C4-2B (cell line): Measurements from ENCODE around the gene KRTAP20-2.

Source experiments
- H3K27ac ChIP-seq: fragments of 450-650 bp; 2 replicates; pipeline ENCODE4 v1.5.1; 2017
- ZFX ChIP-seq: fragments of 450-650 bp; IDR thresholded peaks from 2 replicates; pipeline ENCODE4 v1.6.1; 2017
- TF ChIP-seq, protein P1 (sequence below): fragments of 450-650 bp; conservative IDR thresholded peaks from 2 replicates; pipeline ENCODE4 v1.5.1; 2017; ENCODE audit warnings: mild to moderate bottlenecking

The KRTAP20-2 gene

GRCh38 chr21:30634906-30635305, at the start of gene KRTAP20-2:
Gene KRTAP20-2 (plus strand): TSS chr21:30635206. CDS start chr21:30635264, 58 bp downstream.
- TF ChIP-seq ZFX: no peak
- TF ChIP-seq, protein P1, sequence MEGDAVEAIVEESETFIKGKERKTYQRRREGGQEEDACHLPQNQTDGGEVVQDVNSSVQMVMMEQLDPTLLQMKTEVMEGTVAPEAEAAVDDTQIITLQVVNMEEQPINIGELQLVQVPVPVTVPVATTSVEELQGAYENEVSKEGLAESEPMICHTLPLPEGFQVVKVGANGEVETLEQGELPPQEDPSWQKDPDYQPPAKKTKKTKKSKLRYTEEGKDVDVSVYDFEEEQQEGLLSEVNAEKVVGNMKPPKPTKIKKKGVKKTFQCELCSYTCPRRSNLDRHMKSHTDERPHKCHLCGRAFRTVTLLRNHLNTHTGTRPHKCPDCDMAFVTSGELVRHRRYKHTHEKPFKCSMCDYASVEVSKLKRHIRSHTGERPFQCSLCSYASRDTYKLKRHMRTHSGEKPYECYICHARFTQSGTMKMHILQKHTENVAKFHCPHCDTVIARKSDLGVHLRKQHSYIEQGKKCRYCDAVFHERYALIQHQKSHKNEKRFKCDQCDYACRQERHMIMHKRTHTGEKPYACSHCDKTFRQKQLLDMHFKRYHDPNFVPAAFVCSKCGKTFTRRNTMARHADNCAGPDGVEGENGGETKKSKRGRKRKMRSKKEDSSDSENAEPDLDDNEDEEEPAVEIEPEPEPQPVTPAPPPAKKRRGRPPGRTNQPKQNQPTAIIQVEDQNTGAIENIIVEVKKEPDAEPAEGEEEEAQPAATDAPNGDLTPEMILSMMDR: no peak
- H3K27ac ChIP-seq: no peak within 1 kb of the TSS

- H3K27ac ChIP-seq: no peak within 1 kb of the TSS
- TF ChIP-seq, protein P1: no peak
- TF ChIP-seq ZFX: no peak
Observed at GRCh38 chr21:30590297-30590696, 44.7 kb upstream of the KRTAP20-2 start, which contains the start of gene KRTAP22-2. Gene KRTAP22-2 (minus strand): TSS chr21:30590397.

DNA sequence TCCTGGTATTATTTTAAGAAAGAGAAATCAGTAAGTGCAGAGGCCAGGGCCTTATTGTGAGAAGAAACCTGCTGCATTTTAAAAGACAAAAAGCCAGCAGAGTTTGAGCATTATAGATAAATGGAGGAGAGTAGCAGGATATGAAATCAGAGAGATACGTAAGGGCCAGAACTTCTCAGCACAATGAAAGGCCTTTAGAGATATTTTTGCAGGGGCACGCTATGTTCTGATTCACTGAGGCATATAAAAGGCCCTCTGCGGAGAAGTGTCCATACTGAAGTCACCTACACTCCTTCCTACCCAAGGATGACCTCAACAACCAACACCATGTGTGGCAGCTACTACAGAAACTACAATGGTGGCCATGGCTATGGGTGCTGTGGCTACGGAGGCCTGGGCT, 42.9 kb upstream of the KRTAP20-2 start, which contains the start of gene KRTAP6-3:
Gene KRTAP6-3 (plus strand): TSS at position 301 of the 400 bp plus-strand sequence. CDS start 6 bp downstream, at position 307.
- no peak within 1 kb of the TSS for H3K27ac ChIP-seq
- TF ChIP-seq, protein P1: no peak
- no peak for TF ChIP-seq ZFX

- TF ChIP-seq, protein P1: no peak
- TF ChIP-seq ZFX: no peak
- no peak within 1 kb of the TSS for H3K27ac ChIP-seq
Observed at GRCh38 chr21:30598802-30599201, 36.2 kb upstream of the KRTAP20-2 start, which contains the start of gene KRTAP6-2. Gene KRTAP6-2 (minus strand): TSS chr21:30598902. CDS start chr21:30598874, 28 bp downstream.

- TF ChIP-seq, protein P1: no peak
- no peak for TF ChIP-seq ZFX
- H3K27ac ChIP-seq: no peak within 1 kb of the TSS
Observed at GRCh38 chr21:30600787-30601186, 34.2 kb upstream of the KRTAP20-2 start, which contains the start of gene KRTAP22-1. Gene KRTAP22-1 (plus strand): TSS chr21:30601087.

DNA sequence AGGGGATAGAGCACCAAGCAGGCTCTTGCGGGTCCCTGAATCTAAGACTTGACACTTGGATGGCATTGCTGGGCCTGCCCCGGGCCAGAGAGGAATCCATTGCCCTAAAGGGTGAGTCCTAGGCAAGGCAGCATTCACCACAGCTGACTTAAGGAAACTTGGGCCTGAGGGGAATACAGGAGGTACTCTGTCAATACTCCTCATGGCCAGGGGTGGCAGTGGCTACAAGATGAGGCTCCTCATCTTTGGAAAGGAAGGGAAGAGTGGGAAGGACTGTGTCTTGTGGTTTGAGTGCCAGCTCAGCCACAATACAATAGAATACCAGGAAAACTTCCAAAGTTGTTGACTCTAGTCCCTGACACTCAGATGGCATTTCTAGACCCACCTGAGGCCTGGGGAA, 29.0 kb upstream of the KRTAP20-2 start:
- TF ChIP-seq ZFX: no peak
- TF ChIP-seq, protein P1: peak; percentile 20; the same call in 1 of the 2 replicates
- H3K27ac ChIP-seq: no peak overlapping the region

DNA sequence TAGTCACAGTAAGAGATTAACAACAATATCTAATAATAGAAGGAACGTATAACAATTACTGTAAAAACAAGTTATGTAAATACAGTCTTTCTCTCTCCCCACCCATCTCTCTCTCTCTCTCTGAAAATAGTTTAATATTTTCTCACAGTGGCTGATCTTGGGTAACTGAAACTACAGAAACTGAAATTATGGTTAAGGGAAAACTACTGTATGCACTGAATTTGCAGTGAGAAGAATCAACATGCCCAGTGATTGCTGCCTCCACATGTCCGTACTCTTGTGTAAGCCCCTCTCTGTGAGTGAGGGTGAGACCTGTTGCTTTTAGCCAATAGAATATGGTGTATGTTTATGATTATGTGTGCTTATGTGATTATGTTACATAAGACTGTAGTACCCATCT, 22.9 kb upstream of the KRTAP20-2 start:
- H3K27ac ChIP-seq: no peak overlapping the region
- TF ChIP-seq, protein P1: no peak
- TF ChIP-seq ZFX: no peak
